ENCODE results near the gene SEC22C. TPM values are rescaled to one million over a fixed set of nuclear protein-coding genes. Genes with fewer than 3 reads are reported as not detected.

SEC22C gene
- total RNA-seq, 1 donor from 2014 or later: 49.8 TPM

GRCh38 chr3:42547401-42547945, 34.3 kb downstream of the SEC22C start:
- no peak overlapping the region for H3K4me3 Mint-ChIP-seq (ENCODE audit: unreplicated experiment)
- peaks cover 39% of the 10 kb centered on the region for H3K4me1 Mint-ChIP-seq (ENCODE audit: low read depth)
- H3K27ac Mint-ChIP-seq (ENCODE audit: unreplicated experiment): no peak overlapping the region
- no peaks in the 10 kb centered on the region for H3K9me3 Mint-ChIP-seq (ENCODE audit: low read depth)
- H3K27me3 Mint-ChIP-seq (ENCODE audit: low read depth): no peaks in the 10 kb centered on the region
- no peak for DNase-seq (ENCODE audit: low spot score)
- peaks cover 7% of the 10 kb centered on the region for H3K36me3 Mint-ChIP-seq (ENCODE audit: low read depth)
- TF ChIP-seq, protein P1, sequence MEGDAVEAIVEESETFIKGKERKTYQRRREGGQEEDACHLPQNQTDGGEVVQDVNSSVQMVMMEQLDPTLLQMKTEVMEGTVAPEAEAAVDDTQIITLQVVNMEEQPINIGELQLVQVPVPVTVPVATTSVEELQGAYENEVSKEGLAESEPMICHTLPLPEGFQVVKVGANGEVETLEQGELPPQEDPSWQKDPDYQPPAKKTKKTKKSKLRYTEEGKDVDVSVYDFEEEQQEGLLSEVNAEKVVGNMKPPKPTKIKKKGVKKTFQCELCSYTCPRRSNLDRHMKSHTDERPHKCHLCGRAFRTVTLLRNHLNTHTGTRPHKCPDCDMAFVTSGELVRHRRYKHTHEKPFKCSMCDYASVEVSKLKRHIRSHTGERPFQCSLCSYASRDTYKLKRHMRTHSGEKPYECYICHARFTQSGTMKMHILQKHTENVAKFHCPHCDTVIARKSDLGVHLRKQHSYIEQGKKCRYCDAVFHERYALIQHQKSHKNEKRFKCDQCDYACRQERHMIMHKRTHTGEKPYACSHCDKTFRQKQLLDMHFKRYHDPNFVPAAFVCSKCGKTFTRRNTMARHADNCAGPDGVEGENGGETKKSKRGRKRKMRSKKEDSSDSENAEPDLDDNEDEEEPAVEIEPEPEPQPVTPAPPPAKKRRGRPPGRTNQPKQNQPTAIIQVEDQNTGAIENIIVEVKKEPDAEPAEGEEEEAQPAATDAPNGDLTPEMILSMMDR (IDR thresholded peaks at IDR 0.05): peak; percentile 96

DNA sequence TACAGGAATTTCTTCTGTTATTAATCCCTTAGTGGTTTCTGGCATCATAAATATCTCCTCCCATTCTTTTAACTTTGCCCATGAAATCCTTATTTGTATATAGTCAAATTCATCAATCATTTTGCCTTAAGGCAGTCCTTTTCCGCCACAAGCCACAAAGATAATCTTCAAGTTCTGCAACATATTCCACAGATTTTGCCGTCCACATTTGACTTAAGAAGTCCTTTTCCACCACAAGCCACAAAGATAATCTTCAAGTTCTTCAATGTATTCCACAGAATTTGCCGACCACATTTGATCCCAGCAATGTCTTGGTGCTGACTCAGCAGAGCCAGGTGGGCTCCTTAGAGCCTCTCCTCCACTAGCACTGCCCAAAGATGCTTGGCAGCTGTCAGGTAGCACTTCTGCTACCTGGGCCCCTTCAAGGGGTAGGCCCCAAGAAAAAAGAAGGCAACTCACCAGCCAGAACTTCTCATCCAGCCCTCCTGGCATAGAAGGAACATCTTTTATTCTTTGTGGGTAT, 35.0 kb downstream of the SEC22C start:
- Mint-ChIP-seq H3K9me3 (ENCODE audit: low read depth) (no peaks in the 10 kb centered on the region), H3K4me1 (ENCODE audit: low read depth) (peaks cover 39% of the 10 kb centered on the region), H3K27ac (ENCODE audit: unreplicated experiment) (no peak overlapping the region), H3K36me3 (ENCODE audit: low read depth) (peaks cover 7% of the 10 kb centered on the region), H3K4me3 (ENCODE audit: unreplicated experiment) (no peak overlapping the region), H3K27me3 (ENCODE audit: low read depth) (no peaks in the 10 kb centered on the region)
- TF ChIP-seq, protein P1 (IDR thresholded peaks at IDR 0.05): no peak
- DNase-seq (ENCODE audit: low spot score): no peak

DNA sequence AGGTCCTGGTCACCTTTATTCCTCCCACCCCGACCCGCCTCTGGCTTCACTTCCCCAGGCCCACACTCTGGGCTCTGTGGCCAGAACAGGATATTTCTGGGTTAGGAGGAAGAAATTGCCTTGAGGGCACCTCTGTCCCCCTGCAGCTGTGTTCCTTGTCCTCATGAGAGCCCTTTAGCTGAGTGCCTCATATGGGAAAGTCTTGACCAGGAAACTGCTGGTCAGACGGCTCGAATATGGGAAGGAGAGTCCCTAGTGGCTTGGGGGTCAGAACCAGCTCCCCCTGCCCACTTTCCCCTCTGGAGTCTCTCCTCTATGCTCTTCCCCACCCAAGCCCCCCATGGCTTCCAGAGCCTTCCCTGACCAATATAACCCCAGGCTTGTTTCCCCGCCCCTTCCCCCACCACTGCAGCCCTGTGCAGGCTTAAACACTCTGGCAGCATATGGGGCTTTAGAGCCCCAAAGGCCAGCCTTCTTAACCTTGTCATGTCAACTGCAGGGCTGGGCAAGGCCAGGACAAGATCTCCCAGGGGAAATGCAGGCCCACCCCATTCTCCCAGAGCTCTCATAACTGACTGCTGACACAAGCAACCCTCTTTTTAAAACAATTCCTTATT, 36.4 kb downstream of the SEC22C start:
- Mint-ChIP-seq H3K4me3 (ENCODE audit: unreplicated experiment) (no peak overlapping the region), H3K9me3 (ENCODE audit: low read depth) (no peaks in the 10 kb centered on the region), H3K4me1 (ENCODE audit: low read depth) (peaks cover 39% of the 10 kb centered on the region), H3K36me3 (ENCODE audit: low read depth) (peaks cover 3% of the 10 kb centered on the region), H3K27ac (ENCODE audit: unreplicated experiment) (peak overlapping the region; percentile 59), H3K27me3 (ENCODE audit: low read depth) (no peaks in the 10 kb centered on the region)
- TF ChIP-seq, protein P1 (IDR thresholded peaks at IDR 0.05): no peak
- no peak for DNase-seq (ENCODE audit: low spot score)

DNA sequence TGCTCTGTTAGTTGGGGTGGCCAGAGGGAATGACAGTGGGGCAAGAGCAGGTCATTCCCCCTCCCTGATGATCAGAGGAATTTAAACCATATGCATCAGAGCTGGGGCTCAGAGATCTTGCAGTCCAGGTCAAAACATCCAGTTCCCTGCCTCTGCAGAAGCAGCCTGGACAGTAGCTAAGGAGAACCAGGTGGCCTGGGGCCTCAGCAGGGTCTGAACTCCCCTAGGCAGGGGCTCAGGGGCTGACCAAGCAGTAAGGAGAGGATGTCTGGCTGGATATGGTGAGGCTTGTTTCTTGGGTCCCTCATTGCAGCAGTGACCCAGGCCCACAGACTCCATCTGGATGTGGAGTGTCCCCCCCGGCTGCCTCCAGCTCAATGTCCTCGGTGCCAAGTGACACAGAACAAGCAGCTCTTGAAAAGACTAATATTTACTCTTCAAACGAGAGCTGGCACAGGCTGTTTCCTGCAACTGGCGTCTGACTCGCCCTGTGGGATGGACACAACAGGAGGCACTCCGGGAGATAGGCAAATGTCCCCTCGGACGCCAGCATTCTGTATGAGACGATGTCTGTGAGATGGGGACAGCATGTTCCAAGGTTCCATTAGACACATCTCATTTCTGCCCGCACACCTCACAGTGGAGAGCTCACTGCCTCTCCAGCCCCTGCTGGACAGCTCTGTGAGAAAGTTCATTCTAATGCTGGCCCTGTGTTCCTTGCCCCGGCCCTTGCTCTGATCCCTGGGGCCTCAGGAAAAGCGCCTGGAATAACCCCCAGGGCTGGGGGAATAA, 37.1 kb downstream of the SEC22C start:
- peaks cover 39% of the 10 kb centered on the region for H3K4me1 Mint-ChIP-seq (ENCODE audit: low read depth)
- H3K36me3 Mint-ChIP-seq (ENCODE audit: low read depth): peaks cover 3% of the 10 kb centered on the region
- no peaks in the 10 kb centered on the region for H3K27me3 Mint-ChIP-seq (ENCODE audit: low read depth)
- no peaks in the 10 kb centered on the region for H3K9me3 Mint-ChIP-seq (ENCODE audit: low read depth)
- H3K4me3 Mint-ChIP-seq (ENCODE audit: unreplicated experiment): no peak overlapping the region
- TF ChIP-seq, protein P1 (IDR thresholded peaks at IDR 0.05): peak; percentile 60
- H3K27ac Mint-ChIP-seq (ENCODE audit: unreplicated experiment): peak overlapping the region; percentile 59
- no peak for DNase-seq (ENCODE audit: low spot score)

DNA sequence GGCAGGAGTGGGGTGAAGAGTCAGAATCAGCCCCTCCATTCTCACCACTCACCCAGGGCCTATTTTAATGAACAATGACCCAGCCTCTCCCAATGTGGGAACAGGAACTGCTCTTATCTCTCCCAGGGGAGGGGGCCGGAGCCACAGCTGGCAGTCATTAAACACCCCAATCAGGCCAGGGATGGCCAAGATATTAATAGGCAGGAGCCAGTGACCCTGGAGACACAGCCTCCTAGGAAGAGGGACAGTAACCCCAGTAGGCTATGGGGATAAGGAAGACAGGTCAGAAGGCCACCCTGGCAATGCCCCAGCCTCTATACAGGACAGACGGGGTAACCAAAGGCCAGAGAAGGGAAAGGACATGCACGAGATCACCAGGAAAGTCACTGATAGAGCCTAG, 40.7 kb downstream of the SEC22C start:
- no peak for DNase-seq (ENCODE audit: low spot score)
- no peaks in the 10 kb centered on the region for H3K9me3 Mint-ChIP-seq (ENCODE audit: low read depth)
- H3K36me3 Mint-ChIP-seq (ENCODE audit: low read depth): no peaks in the 10 kb centered on the region
- peaks cover 23% of the 10 kb centered on the region for H3K4me1 Mint-ChIP-seq (ENCODE audit: low read depth)
- H3K27ac Mint-ChIP-seq (ENCODE audit: unreplicated experiment): no peak overlapping the region
- TF ChIP-seq, protein P1 (IDR thresholded peaks at IDR 0.05): no peak
- H3K4me3 Mint-ChIP-seq (ENCODE audit: unreplicated experiment): no peak overlapping the region
- H3K27me3 Mint-ChIP-seq (ENCODE audit: low read depth): peaks cover 2% of the 10 kb centered on the region

All from chondrocyte (in vitro differentiated cells).